HEK293 (cell line): ENCODE results near the gene UFSP1.

Source experiments
- BCL11A ChIP-seq: fragments of 450-650 bp; formaldehyde crosslinking; IDR thresholded peaks from 2 replicates; pipeline ENCODE4 v1.5.1; 2016; ENCODE audit warnings: low read depth, missing biosample characterization, missing genetic modification characterization
- GLI4 ChIP-seq: fragments of 450-650 bp; formaldehyde crosslinking; IDR thresholded peaks from 2 replicates; pipeline ENCODE4 v1.5.1; 2016; ENCODE audit warnings: missing biosample characterization, missing genetic modification characterization
- GLIS2 ChIP-seq: fragments of 450-650 bp; formaldehyde crosslinking; IDR thresholded peaks from 2 replicates; pipeline ENCODE4 v1.5.1; 2016; ENCODE audit warnings: missing biosample characterization, missing genetic modification characterization
- KLF16 ChIP-seq: fragments of 450-650 bp; formaldehyde crosslinking; IDR thresholded peaks from 2 replicates; pipeline ENCODE4 v1.5.1; 2017; ENCODE audit warnings: missing biosample characterization, missing genetic modification characterization
- KLF8 ChIP-seq: fragments of 450-650 bp; formaldehyde crosslinking; IDR thresholded peaks from 2 replicates; pipeline ENCODE4 v1.5.1; 2016; ENCODE audit warnings: missing biosample characterization, missing genetic modification characterization
- KLF9 ChIP-seq: fragments of 450-650 bp; formaldehyde crosslinking; IDR thresholded peaks from 2 replicates; pipeline ENCODE4 v1.5.1; 2016; ENCODE audit warnings: missing biosample characterization, missing genetic modification characterization, low read depth
- MEIS1 ChIP-seq: sonication (generic); formaldehyde crosslinking; IDR thresholded peaks from 2 replicates; pipeline ENCODE4 v1.8.1; 2022; ENCODE audit warnings: missing genetic modification reagents, mild to moderate bottlenecking, borderline replicate concordance
- OVOL3 ChIP-seq: fragments of 450-650 bp; formaldehyde crosslinking; IDR thresholded peaks from 2 replicates; pipeline ENCODE4 v1.5.1; 2016; ENCODE audit warnings: missing biosample characterization, missing genetic modification characterization
- PRDM1 ChIP-seq: fragments of 450-650 bp; formaldehyde crosslinking; IDR thresholded peaks from 2 replicates; pipeline ENCODE4; 2016; ENCODE audit warnings: missing biosample characterization, missing genetic modification characterization
- SCRT1 ChIP-seq: fragments of 450-650 bp; formaldehyde crosslinking; IDR thresholded peaks from 2 replicates; pipeline ENCODE4 v1.5.1; 2016; ENCODE audit warnings: missing biosample characterization, missing genetic modification characterization, borderline replicate concordance
- SCRT2 ChIP-seq: fragments of 450-650 bp; formaldehyde crosslinking; IDR thresholded peaks from 2 replicates; pipeline ENCODE4 v1.5.1; 2016; ENCODE audit warnings: missing biosample characterization, missing genetic modification characterization
- SP3 ChIP-seq: fragments of 450-650 bp; formaldehyde crosslinking; IDR thresholded peaks from 2 replicates; pipeline ENCODE4 v1.5.1; 2016; ENCODE audit warnings: missing biosample characterization, missing genetic modification characterization
- WT1 ChIP-seq: fragments of 450-650 bp; formaldehyde crosslinking; IDR thresholded peaks from 2 replicates; pipeline ENCODE4 v1.5.1; 2016; ENCODE audit warnings: missing biosample characterization, missing genetic modification characterization
- ZBTB17 ChIP-seq: fragments of 450-650 bp; formaldehyde crosslinking; IDR thresholded peaks from 2 replicates; pipeline ENCODE4 v1.5.1; 2016; ENCODE audit warnings: missing biosample characterization, missing genetic modification characterization
- ZBTB20 ChIP-seq: fragments of 450-650 bp; formaldehyde crosslinking; IDR thresholded peaks from 2 replicates; pipeline ENCODE4 v1.5.1; 2016; ENCODE audit warnings: missing biosample characterization, missing genetic modification characterization
- ZBTB7A ChIP-seq: fragments of 450-650 bp; formaldehyde crosslinking; IDR thresholded peaks from 2 replicates; pipeline ENCODE4 v1.5.1; 2016; ENCODE audit warnings: low read depth, missing biosample characterization, missing genetic modification characterization
- ZEB2 ChIP-seq: fragments of 450-650 bp; formaldehyde crosslinking; IDR thresholded peaks from 2 replicates; pipeline ENCODE4 v1.5.1; 2016; ENCODE audit warnings: missing biosample characterization, missing genetic modification characterization
- ZFP37 ChIP-seq: fragments of 450-650 bp; formaldehyde crosslinking; IDR thresholded peaks from 2 replicates; pipeline ENCODE4 v1.5.1; 2016; ENCODE audit warnings: missing biosample characterization, missing genetic modification characterization
- ZFP69B ChIP-seq: fragments of 450-650 bp; formaldehyde crosslinking; IDR thresholded peaks from 2 replicates; pipeline ENCODE4 v1.5.1; 2016; ENCODE audit warnings: missing biosample characterization, missing genetic modification characterization
- ZIC2 ChIP-seq: fragments of 450-650 bp; formaldehyde crosslinking; IDR thresholded peaks from 2 replicates; pipeline ENCODE4 v1.5.1; 2016; ENCODE audit warnings: missing biosample characterization, missing genetic modification characterization
- ZNF16 ChIP-seq: fragments of 450-650 bp; formaldehyde crosslinking; IDR thresholded peaks from 2 replicates; pipeline ENCODE4 v1.5.1; 2016; ENCODE audit warnings: low read depth, missing biosample characterization, missing genetic modification characterization
- ZNF335 ChIP-seq: fragments of 450-650 bp; formaldehyde crosslinking; conservative IDR thresholded peaks from 2 replicates; pipeline ENCODE4 v1.5.1; 2016; ENCODE audit warnings: missing biosample characterization, missing genetic modification characterization
- ZNF341 ChIP-seq: fragments of 450-650 bp; formaldehyde crosslinking; IDR thresholded peaks from 2 replicates; pipeline ENCODE4; 2016; ENCODE audit warnings: low read depth, missing biosample characterization, missing genetic modification characterization
- ZNF404 ChIP-seq: fragments of 450-650 bp; formaldehyde crosslinking; IDR thresholded peaks from 2 replicates; pipeline ENCODE4 v1.5.1; 2017; ENCODE audit warnings: missing biosample characterization, missing genetic modification characterization
- ZNF473 ChIP-seq: fragments of 450-650 bp; formaldehyde crosslinking; IDR thresholded peaks from 2 replicates; pipeline ENCODE4 v1.5.1; 2017; ENCODE audit warnings: missing biosample characterization, missing genetic modification characterization
- ZNF48 ChIP-seq: fragments of 450-650 bp; formaldehyde crosslinking; IDR thresholded peaks from 2 replicates; pipeline ENCODE4 v1.5.1; 2016; ENCODE audit warnings: missing biosample characterization, missing genetic modification characterization
- ZNF549 ChIP-seq: fragments of 450-650 bp; IDR thresholded peaks from 2 replicates; pipeline ENCODE4 v1.5.1; 2018; ENCODE audit warnings: missing biosample characterization, missing genetic modification characterization, mild to moderate bottlenecking, inconsistent platforms, moderate library complexity
- ZNF600 ChIP-seq: fragments of 450-650 bp; formaldehyde crosslinking; IDR thresholded peaks from 2 replicates; pipeline ENCODE4 v1.5.1; 2016; ENCODE audit warnings: missing biosample characterization, missing genetic modification characterization
- ZNF658 ChIP-seq: fragments of 450-650 bp; formaldehyde crosslinking; IDR thresholded peaks from 2 replicates; pipeline ENCODE4; 2016; ENCODE audit warnings: missing biosample characterization, missing genetic modification characterization
- ZNF670 ChIP-seq: fragments of 450-650 bp; formaldehyde crosslinking; IDR thresholded peaks from 2 replicates; pipeline ENCODE4 v1.5.1; 2016; ENCODE audit warnings: missing biosample characterization, missing genetic modification characterization, low read depth
- ZNF776 ChIP-seq: fragments of 450-650 bp; formaldehyde crosslinking; IDR thresholded peaks from 2 replicates; pipeline ENCODE4 v1.5.0; 2017; ENCODE audit warnings: missing biosample characterization, missing genetic modification characterization, borderline replicate concordance
- ZNF777 ChIP-seq: fragments of 450-650 bp; formaldehyde crosslinking; IDR thresholded peaks from 2 replicates; pipeline ENCODE4 v1.5.1; 2017; ENCODE audit warnings: missing biosample characterization, missing genetic modification characterization, borderline replicate concordance
- ZNF830 ChIP-seq: fragments of 450-650 bp; IDR thresholded peaks from 2 replicates; pipeline ENCODE4 v1.5.0; 2018; ENCODE audit warnings: missing biosample characterization, missing genetic modification characterization, low read depth, mild to moderate bottlenecking, moderate library complexity
- ZNF837 ChIP-seq: fragments of 450-650 bp; formaldehyde crosslinking; IDR thresholded peaks from 2 replicates; pipeline ENCODE4 v1.5.1; 2016; ENCODE audit warnings: missing biosample characterization, missing genetic modification characterization
- ZNF843 ChIP-seq: fragments of 450-650 bp; formaldehyde crosslinking; IDR thresholded peaks from 2 replicates; pipeline ENCODE4 v1.5.1; 2016; ENCODE audit warnings: missing biosample characterization, missing genetic modification characterization
- ZSCAN18 ChIP-seq: fragments of 450-650 bp; formaldehyde crosslinking; IDR thresholded peaks from 2 replicates; pipeline ENCODE4 v1.5.1; 2016; ENCODE audit warnings: missing biosample characterization, missing genetic modification characterization
- TF ChIP-seq, protein P1 (sequence below): fragments of 450-650 bp; formaldehyde crosslinking; IDR thresholded peaks from 2 replicates; pipeline ENCODE4 v1.5.1; 2016; ENCODE audit warnings: missing biosample characterization, missing genetic modification characterization

Gene UFSP1

GRCh38 chr7:100888291-100888987, 1.1 kb downstream of the UFSP1 start (continued):
- TF ChIP-seq ZNF473 (tag by site-specific recombination) (no peak), ZNF335 (no peak), ZIC2 (tag by site-specific recombination) (0 out of 2 replicates have a peak, but pooled peaks have one; percentile 17), SCRT1 (peak; percentile 82; the same call in 1 of the 2 replicates), ZNF658 (tag by site-specific recombination) (no peak), ZNF600 (peak; percentile 62), BCL11A (no peak; the same call in 1 of the 2 replicates), OVOL3 (tag by site-specific recombination) (no peak), ZBTB20 (tag by site-specific recombination) (no peak), ZNF777 (tag by site-specific recombination) (no peak), GLI4 (no peak), ZNF341 (no peak), ZBTB17 (peak; percentile 25; the same call in 1 of the 2 replicates), ZNF670 (tag by site-specific recombination) (no peak), ZEB2 (tag by site-specific recombination) (0 out of 2 replicates have a peak, but pooled peaks have one; percentile 53), ZFP37 (tag by site-specific recombination) (no peak; the same call in 1 of the 2 replicates), ZNF776 (tag by site-specific recombination) (no peak), MEIS1 (CRISPR knock-in tag) (no peak), WT1 (tag by site-specific recombination) (no peak), ZNF549 (tag by site-specific recombination) (no peak), GLIS2 (tag by site-specific recombination) (no peak), ZNF48 (tag by site-specific recombination) (no peak), PRDM1 (no peak), ZFP69B (tag by site-specific recombination) (no peak), ZNF843 (tag by site-specific recombination) (no peak), ZBTB7A (no peak), ZNF404 (tag by site-specific recombination) (no peak), KLF16 (tag by site-specific recombination) (no peak), ZNF837 (tag by site-specific recombination) (no peak), ZNF830 (tag by site-specific recombination) (no peak), KLF9 (tag by site-specific recombination) (no peak), KLF8 (peak; percentile 8; the same call in 1 of the 2 replicates), SP3 (tag by site-specific recombination) (no peak), ZNF16 (tag by site-specific recombination) (no peak), ZSCAN18 (no peak), SCRT2 (tag by site-specific recombination) (peak; percentile 88)
- TF ChIP-seq, protein P1, sequence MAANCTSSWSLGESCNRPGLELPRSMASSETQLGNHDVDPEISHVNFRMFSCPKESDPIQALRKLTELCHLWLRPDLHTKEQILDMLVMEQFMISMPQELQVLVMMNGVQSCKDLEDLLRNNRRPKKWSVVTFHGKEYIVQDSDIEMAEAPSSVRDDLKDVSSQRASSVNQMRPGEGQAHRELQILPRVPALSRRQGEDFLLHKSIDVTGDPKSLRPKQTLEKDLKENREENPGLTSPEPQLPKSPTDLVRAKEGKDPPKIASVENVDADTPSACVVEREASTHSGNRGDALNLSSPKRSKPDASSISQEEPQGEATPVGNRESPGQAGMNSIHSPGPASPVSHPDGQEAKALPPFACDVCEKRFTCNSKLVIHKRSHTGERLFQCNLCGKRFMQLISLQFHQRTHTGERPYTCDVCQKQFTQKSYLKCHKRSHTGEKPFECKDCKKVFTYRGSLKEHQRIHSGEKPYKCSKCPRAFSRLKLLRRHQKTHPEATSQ (tag by site-specific recombination): no peak
